Measurements from ENCODE around the gene RBL1.

The RBL1 gene

DNA sequence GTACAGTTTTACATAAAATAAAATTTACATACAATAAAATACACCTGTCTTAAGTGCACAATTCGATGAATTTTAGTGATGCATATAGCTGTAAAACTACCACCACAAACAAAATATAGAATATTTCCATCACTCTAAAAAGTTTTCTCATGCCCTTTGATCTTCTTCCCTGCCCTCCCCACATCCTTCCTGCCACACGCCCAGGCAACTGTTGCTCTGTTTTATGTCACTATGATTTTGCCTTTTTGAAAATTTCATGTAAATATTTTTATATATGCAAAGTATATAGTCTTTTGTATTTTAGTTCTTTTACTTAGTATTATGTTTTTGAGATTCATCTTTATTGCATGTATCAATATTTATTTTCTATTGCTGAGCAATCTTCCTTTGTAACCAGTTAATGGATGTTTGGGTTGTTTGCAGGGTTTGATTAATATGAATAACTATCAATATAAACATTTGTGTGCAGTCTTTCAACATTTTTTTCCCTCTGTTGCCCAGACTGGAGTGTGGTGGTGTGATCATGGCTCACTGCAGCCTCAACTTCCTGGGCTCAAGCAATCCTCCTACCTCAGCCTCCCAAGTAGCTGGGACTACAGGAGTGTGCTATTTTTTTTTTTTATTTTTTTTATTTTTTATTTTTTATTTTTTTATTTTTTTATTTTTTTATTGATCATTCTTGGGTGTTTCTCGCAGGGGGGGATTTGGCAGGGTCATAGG is 120.5 kb downstream of the RBL1 start:
- TF ChIP-seq, protein P1, sequence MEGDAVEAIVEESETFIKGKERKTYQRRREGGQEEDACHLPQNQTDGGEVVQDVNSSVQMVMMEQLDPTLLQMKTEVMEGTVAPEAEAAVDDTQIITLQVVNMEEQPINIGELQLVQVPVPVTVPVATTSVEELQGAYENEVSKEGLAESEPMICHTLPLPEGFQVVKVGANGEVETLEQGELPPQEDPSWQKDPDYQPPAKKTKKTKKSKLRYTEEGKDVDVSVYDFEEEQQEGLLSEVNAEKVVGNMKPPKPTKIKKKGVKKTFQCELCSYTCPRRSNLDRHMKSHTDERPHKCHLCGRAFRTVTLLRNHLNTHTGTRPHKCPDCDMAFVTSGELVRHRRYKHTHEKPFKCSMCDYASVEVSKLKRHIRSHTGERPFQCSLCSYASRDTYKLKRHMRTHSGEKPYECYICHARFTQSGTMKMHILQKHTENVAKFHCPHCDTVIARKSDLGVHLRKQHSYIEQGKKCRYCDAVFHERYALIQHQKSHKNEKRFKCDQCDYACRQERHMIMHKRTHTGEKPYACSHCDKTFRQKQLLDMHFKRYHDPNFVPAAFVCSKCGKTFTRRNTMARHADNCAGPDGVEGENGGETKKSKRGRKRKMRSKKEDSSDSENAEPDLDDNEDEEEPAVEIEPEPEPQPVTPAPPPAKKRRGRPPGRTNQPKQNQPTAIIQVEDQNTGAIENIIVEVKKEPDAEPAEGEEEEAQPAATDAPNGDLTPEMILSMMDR (conservative IDR thresholded peaks at IDR 0.05; ENCODE audit: low read depth, low read length) = no peak
- Histone ChIP-seq H3K4me2 (no peak overlapping the region), H4K20me1 (ENCODE audit: insufficient read depth) (no peaks in the 10 kb centered on the region)

DNA sequence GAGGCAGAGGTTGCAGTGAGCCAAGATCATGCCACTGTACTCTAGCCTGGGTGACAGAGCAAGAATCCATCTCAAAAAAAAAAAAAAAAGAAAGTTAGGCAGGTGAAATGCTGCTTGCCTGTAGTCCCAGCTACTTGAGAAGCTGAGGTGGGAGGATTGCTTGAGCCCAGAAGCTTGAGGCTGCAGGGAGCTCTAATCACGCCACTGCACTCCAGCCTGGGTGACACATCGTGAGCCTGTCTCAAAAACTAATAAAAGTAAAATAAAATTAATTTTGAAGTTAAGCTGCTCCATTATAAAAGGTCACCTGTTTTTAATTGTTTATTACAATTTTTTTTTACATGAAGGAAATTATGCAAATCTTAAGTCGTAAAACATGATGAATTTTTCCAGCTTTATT is 121.1 kb downstream of the RBL1 start:
- Histone ChIP-seq H3K4me3 (IDR thresholded peaks at IDR 0.05; ENCODE audit: insufficient read depth, low read depth, low read length) (no peak overlapping the region), H3K4me2 (no peak overlapping the region), H4K20me1 (ENCODE audit: insufficient read depth) (no peaks in the 10 kb centered on the region), H3K36me3 (ENCODE audit: insufficient read depth) (no peaks in the 10 kb centered on the region), H3K79me2 (ENCODE audit: insufficient read depth, low read depth) (no peaks in the 10 kb centered on the region), H3K27ac (no peak overlapping the region), H2AFZ (ENCODE audit: low read depth) (no peak overlapping the region), H3K27me3 (ENCODE audit: insufficient read depth, low read depth) (no peaks in the 10 kb centered on the region), H3K9ac (no peak overlapping the region), H3K4me1 (ENCODE audit: low read depth, poor library complexity, severe bottlenecking) (no peaks in the 10 kb centered on the region)
- TF ChIP-seq, protein P1 (conservative IDR thresholded peaks at IDR 0.05; ENCODE audit: low read depth, low read length) = no peak

More for the DNA sequence above, 120.5 kb downstream of the RBL1 start:
- Histone ChIP-seq H2AFZ (ENCODE audit: low read depth) (no peak overlapping the region), H3K36me3 (ENCODE audit: insufficient read depth) (no peaks in the 10 kb centered on the region), H3K4me1 (ENCODE audit: low read depth, poor library complexity, severe bottlenecking) (no peaks in the 10 kb centered on the region), H3K4me3 (IDR thresholded peaks at IDR 0.05; ENCODE audit: insufficient read depth, low read depth, low read length) (no peak overlapping the region), H3K27ac (no peak overlapping the region), H3K79me2 (ENCODE audit: insufficient read depth, low read depth) (no peaks in the 10 kb centered on the region), H3K9ac (no peak overlapping the region), H3K27me3 (ENCODE audit: insufficient read depth, low read depth) (no peaks in the 10 kb centered on the region)

DNA sequence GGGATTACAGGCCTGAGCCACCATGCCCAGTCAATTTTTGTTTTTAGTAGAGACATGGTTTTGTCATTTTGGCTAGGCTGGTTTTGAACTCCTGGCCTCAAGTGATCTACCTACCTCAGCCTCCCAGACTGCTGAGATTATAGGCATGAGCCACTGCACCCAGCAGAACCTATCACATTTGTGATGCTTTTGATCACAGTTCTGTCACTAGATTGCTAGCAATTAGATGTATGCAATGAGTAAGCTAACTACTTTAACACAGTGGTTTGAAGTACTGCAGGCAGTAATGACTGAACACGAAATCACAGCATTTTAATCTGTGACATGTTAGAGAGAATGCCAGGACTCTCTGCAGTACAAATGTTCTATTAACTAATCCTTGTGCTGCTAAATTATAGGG is 124.7 kb downstream of the RBL1 start:
- no peaks in the 10 kb centered on the region for H3K79me2 ChIP-seq (ENCODE audit: insufficient read depth, low read depth)
- H2AFZ ChIP-seq (ENCODE audit: low read depth) = no peak overlapping the region
- no peaks in the 10 kb centered on the region for H3K4me1 ChIP-seq (ENCODE audit: low read depth, poor library complexity, severe bottlenecking)
- H3K27me3 ChIP-seq (ENCODE audit: insufficient read depth, low read depth) = no peaks in the 10 kb centered on the region
- no peak overlapping the region for H3K4me3 ChIP-seq (IDR thresholded peaks at IDR 0.05; ENCODE audit: insufficient read depth, low read depth, low read length)
- no peak overlapping the region for H3K9ac ChIP-seq
- no peak overlapping the region for H3K27ac ChIP-seq
- TF ChIP-seq, protein P1 (conservative IDR thresholded peaks at IDR 0.05; ENCODE audit: low read depth, low read length) = no peak
- no peaks in the 10 kb centered on the region for H3K36me3 ChIP-seq (ENCODE audit: insufficient read depth)
- H4K20me1 ChIP-seq (ENCODE audit: insufficient read depth) = no peaks in the 10 kb centered on the region
- H3K4me2 ChIP-seq = no peak overlapping the region

DNA sequence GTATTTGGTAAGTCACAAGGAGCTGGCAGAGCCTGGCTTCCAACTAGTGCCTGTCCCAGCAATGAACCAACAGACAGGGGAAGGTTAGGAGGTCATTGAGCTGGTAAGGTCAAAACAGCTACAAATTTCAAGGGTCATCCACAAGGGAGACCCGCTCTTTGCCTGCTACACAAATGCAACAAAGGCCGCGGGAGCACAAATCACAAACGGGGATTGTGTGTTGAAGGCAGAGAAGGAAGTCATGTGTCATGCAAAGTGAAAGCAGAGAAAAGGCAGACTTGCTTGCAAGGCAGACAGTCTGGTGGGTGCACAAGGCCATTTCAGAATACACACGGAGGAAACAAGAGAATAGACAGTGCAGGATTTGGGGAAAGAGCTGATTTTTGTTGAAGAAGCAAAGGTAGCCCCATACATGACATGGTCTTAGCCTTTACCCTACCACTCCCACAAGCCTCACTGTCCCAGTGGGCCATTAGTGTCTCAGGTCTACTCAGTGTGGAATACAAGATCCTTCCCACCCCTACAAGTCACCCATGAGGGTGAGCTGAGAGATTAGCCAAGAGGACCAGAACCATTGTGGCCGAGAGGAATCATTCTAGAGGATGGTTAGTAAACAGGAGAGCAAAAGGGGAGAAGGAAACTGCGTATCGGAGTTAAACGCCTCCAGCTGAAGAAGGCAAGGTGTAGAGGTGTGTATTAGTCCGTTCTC is 126.2 kb downstream of the RBL1 start:
- no peak overlapping the region for H3K4me3 ChIP-seq (IDR thresholded peaks at IDR 0.05; ENCODE audit: insufficient read depth, low read depth, low read length)
- H3K4me2 ChIP-seq = no peak overlapping the region
- no peak overlapping the region for H3K9ac ChIP-seq
- H4K20me1 ChIP-seq (ENCODE audit: insufficient read depth) = no peaks in the 10 kb centered on the region
- H3K79me2 ChIP-seq (ENCODE audit: insufficient read depth, low read depth) = no peaks in the 10 kb centered on the region
- no peak overlapping the region for H2AFZ ChIP-seq (ENCODE audit: low read depth)
- TF ChIP-seq, protein P1 (conservative IDR thresholded peaks at IDR 0.05; ENCODE audit: low read depth, low read length) = no peak
- H3K27me3 ChIP-seq (ENCODE audit: insufficient read depth, low read depth) = no peaks in the 10 kb centered on the region
- H3K4me1 ChIP-seq (ENCODE audit: low read depth, poor library complexity, severe bottlenecking) = no peaks in the 10 kb centered on the region
- H3K36me3 ChIP-seq (ENCODE audit: insufficient read depth) = no peaks in the 10 kb centered on the region
- no peak overlapping the region for H3K27ac ChIP-seq
